Endothelial cell of hepatic sinusoid (primary cell): ENCODE measurements around the gene OR4F29.
"Not testable (repeated sequence)": the region's sequence is repeated elsewhere in the genome, so short reads cannot be mapped to it uniquely, and the experiment has no call there.

Experiments
- in situ Hi-C: cut with HindIII; loops from 2 replicates; pipeline ENCODE4 v1.10.0; 2017; ENCODE audit warnings: low sequenced_read_pairs

OR4F29 gene

GRCh38 chr1:451578-451977 is at the start of gene OR4F29:
Gene OR4F29 (minus strand): TSS chr1:451678. CDS start chr1:451678, 0 bp downstream.
- in situ Hi-C loops = not testable (repeated sequence)
